ENCODE measurements around the gene TRABD2B.

The TRABD2B gene

GRCh38 chr1:47769983-47770382 lies 227.2 kb downstream of the TRABD2B start:
- H3K27ac ChIP-seq, result no peak overlapping the region
- TF ChIP-seq CTCF (conservative IDR thresholded peaks at IDR 0.05) (no peak), ZFX (IDR thresholded peaks at IDR 0.05) (no peak)

DNA sequence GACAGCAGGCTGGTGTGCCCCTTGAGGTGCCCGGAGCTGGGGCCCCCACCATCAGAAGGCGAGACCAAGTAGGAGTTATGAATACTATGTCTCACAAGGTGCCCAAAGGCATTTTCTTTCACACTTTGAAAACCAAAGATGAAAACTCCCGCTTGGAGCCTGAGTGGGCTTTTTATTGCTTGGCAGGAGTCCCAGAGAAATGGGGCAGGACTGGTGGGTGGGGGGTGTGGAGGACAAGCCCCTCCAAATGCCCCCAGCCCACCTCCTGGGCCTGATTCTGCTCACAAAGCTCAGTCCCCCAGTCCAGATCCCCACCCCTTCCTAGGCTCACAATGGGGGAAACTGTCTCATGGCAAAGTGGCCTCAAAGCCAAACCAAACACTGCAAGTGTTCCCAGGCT lies 227.9 kb downstream of the TRABD2B start:
- no peak overlapping the region for H3K27ac ChIP-seq
- no peak for TF ChIP-seq CTCF (conservative IDR thresholded peaks at IDR 0.05)
- no peak for TF ChIP-seq ZFX (IDR thresholded peaks at IDR 0.05)

DNA sequence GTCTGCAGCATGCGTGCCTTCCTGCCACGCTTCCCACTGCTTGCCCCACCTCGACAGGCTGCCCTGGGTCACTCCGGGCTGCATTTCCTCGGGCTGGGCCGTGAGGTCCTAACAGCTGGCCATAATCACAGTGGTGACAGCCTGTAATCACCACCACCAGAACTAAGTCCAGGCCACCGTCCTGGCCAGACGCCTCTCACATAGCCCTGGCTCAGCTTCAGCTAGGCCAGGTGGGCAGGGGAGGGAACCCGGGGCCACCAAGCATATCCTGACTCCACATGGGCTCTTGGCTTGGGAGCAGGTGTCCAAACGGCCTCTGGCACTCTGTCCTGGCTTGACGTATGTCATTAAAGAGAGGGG lies 229.5 kb downstream of the TRABD2B start:
- H3K27ac ChIP-seq, result no peak overlapping the region
- TF ChIP-seq ZFX (IDR thresholded peaks at IDR 0.05), result no peak
- no peak for TF ChIP-seq CTCF (conservative IDR thresholded peaks at IDR 0.05)

GRCh38 chr1:47766832-47767740 lies 230.1 kb downstream of the TRABD2B start:
- TF ChIP-seq ZFX (IDR thresholded peaks at IDR 0.05) (no peak), CTCF (conservative IDR thresholded peaks at IDR 0.05) (no peak)
- no peak overlapping the region for H3K27ac ChIP-seq

DNA sequence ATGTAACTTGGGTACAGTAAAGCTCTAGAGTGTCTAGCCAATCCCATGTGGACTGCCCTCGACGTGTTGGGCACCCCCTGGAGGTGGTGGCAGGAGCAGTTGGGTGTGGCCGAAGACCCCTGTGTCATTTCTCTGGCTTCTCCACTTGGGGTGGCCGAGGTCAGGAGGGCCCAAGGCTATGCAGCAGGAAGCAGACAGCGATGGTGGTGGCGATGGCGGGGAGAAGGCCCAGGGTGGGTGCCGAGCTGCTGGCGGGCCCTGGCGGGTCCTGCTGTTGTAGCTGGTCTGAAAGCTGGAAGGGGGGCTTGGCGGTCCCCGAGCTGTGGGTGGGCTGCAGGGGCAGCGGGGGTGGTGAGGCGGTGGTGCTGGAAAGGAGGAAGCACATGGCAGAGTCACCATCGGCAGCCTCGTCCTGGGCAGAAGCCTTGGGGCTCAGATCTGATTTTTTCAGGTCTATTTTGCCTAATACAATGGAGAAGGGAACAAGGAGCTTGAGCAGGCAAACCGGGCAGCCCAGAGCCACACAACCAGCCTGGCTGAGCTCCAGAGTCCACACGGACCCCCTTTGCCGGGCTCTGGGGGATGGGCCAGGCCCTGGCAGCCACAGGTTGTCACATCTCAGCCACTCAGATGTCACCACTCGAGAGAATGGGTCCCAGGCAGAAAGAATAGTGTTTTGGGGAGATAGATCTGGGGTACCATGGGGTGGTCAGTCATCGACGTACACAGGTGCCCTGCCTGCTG lies 231.3 kb downstream of the TRABD2B start:
- TF ChIP-seq CTCF (conservative IDR thresholded peaks at IDR 0.05) (no peak), ZFX (IDR thresholded peaks at IDR 0.05) (no peak)
- no peak overlapping the region for H3K27ac ChIP-seq

DNA sequence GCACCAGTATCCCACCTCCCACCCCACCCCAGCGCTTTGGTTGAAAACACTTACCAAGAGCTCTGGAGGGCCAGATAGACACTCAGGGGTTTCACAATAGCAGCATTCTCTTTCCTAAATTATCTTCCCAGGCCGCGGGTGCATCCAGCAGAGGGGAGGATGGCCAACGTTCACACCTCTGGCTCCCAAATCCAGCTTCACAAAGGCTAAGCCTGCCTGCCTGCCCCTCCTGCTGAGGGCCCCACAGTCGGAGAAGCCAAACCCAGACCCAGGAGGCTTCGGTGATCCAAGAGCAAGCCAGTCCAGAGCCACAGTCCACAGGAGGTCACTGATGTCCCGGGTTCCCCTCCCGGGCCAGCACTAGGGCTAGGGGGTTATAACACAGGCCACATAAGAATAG lies 231.9 kb downstream of the TRABD2B start:
- TF ChIP-seq ZFX (IDR thresholded peaks at IDR 0.05) (no peak), CTCF (conservative IDR thresholded peaks at IDR 0.05) (no peak)
- no peak overlapping the region for H3K27ac ChIP-seq

DNA sequence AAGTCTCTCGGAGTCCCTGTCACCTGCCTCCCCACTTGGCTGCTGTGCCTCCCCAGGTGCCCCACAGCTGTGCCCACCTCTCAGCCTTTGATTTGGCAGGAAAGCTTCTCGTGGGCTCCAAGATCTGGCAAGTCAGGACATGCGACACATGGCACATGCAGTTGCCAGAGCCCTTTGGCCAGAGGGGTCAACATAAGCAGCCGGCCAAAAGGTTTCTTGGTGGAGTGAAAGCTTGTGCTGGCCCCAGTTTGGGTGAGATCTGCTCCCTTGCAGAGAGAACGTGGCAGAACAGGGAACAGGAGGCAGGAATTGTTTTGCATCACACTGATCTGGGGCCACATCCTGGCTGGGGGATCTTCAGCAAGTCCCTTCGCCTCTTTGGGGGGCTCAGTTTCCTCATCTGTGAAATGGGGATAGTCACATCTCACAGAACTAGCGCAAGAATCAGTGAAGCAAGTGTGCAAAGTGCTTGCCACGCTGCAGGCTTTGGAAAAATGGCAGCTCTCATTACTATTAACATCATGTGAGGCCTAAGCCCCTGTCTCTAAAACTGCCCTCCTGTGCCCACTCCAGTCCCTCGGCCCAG lies 232.6 kb downstream of the TRABD2B start:
- no peak for TF ChIP-seq CTCF (conservative IDR thresholded peaks at IDR 0.05)
- no peak for TF ChIP-seq ZFX (IDR thresholded peaks at IDR 0.05)
- H3K27ac ChIP-seq, result peak overlapping the region; percentile 7; the same call in 1 of the 2 replicates

All from C4-2B (cell line).